Fibroblast of the aortic adventitia (primary cell): ENCODE measurements around the gene SPRR2F. TPM values are rescaled to one million over a fixed set of nuclear protein-coding genes. Genes with fewer than 3 reads are reported as not detected.
"Not testable (repeated sequence)": the region's sequence is repeated elsewhere in the genome, so short reads cannot be mapped to it uniquely, and the experiment has no call there.

ENCODE experiments used
- DNase-seq: peaks from one replicate; pipeline ENCODE4 v3.0.0-alpha.2; 2010; ENCODE audit warnings: low read depth
- H3K4me3 ChIP-seq: 2 replicates; pipeline ENCODE4 v1.5.1; 2011; ENCODE audit warnings: low read depth, mild to moderate bottlenecking, control low read depth, low read length, moderate library complexity
- CTCF ChIP-seq: IDR thresholded peaks from 2 replicates; pipeline ENCODE4 v1.5.1; 2011; ENCODE audit warnings: mild to moderate bottlenecking, low read length, control low read depth, inconsistent platforms; ENCODE audit not compliant: insufficient read depth
- total RNA-seq: library from RNA; depleted of rRNA; stranded (reverse); fragments of >200 nt; gene quantifications from 2 replicates; pipeline ENCODE4 v1.2.3, GENCODE V29; 2012; ENCODE audit warnings: low replicate concordance

Gene SPRR2F
- total RNA-seq, 1 donor, result not detected

DNA sequence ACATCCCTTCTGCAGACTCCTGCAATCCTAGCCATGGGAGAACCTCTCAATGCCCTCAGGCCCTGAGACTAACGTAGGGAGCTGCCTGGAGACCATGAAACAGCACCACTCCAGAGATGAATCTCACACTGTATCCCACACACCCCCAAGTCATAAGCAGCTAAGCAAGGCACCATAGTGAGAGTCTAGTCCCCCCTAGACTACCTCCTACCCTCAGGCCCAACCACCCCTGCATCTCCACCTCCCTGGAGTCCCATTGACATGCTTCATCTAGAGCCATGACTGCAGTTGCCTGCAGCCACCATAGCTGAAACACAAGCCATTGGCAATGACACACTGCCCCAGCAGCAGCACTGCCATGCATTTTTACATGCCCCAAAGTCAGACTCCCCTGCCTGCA, 20.0 kb upstream of the SPRR2F start:
- no peak for TF ChIP-seq CTCF
- no peak overlapping the region for H3K4me3 ChIP-seq
- DNase-seq, result no peak

DNA sequence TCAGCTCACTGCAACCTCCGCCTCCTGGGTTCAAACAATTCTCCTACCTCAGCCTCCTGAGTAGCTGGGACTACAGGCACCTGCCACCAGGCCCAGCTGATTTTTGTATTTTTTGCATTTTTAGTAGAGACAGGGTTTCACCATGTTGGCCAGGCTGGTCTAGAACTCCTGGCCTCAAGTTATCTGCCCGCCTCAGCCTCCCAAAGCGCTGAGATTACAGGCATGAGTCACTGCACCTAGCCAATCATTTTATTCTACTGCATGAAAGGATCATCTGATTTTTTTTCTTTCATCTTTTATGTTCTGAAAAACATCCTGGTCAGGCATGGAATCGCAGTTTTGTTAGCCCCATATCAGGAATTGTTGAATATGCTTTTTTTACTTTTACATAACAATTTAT, 15.4 kb upstream of the SPRR2F start:
- DNase-seq, H3K4me3 ChIP-seq: not testable (repeated sequence)

DNA sequence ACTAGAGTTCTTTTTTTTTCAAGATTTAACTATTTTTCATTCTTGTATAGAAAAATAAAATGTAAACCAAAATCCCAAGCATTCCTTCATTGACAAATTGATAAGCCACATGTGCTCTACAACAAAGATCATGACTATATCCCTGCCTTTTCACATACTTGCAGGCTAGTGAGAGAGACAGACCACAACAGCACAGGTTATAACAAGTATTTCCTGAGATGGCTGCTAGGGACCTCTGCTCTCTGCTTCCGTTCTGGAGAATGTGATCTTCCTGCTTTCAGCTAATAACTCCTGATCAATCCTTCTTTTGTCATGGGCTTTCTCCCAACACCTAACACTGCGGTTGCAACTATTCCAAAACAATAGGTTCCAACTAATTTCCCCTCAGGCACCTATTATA, 14.0 kb upstream of the SPRR2F start:
- no peak for TF ChIP-seq CTCF
- H3K4me3 ChIP-seq, result no peak overlapping the region
- no peak for DNase-seq

- no peak for DNase-seq
- H3K4me3 ChIP-seq, result no peak overlapping the region
- no peak for TF ChIP-seq CTCF
Measured at GRCh38 chr1:153125536-153125935, 12.2 kb upstream of the SPRR2F start.

DNA sequence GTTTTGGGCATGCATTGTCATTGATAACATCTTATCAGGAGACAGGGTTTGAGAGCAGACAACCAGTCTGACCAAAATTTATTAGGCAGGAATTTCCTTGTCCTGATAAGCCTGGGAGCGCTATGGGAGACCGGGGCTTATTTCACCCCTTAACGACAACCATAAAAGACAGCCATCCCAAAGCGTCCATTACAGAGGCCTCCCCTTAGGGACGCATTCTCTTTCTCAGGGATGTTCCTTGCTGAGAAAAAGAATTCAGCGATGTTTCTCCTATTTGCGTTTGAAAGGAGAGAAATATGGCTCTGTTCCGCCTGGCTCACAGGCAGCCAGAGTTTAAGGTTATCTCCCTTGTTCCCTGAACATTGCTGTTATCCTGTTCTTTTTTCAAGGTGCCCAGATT, 10.5 kb upstream of the SPRR2F start:
- not testable (repeated sequence) for DNase-seq

DNA sequence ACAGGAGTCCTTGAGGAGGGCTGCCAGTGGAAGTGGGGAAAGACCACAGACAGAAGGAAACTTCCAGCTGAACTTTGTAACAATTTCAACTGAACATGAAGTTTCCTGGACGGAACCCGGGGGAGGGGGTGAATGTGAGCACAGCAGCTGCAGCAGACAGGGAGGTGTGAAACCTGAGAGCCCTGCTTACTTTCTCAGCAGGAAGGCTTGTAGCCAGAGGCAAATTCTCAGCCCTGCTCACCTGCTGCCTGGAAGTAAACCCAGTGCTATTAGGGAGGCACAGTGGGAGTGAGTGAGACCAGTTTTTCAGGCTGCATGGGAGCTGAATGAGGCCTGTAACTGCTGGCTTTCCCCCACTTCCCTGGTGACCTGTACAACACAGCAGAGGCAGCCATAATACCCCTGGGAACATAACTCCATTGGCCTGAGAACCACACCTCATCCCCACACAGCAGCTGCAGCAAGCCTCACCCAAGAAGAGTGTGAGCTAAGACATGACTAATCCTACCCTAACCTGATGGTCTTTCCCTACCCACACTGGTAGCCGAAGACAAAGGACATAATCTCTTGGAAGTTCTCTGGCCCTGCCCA, 9.6 kb upstream of the SPRR2F start:
- TF ChIP-seq CTCF, result no peak
- no peak overlapping the region for H3K4me3 ChIP-seq
- no peak for DNase-seq

More for the DNA sequence above, 10.5 kb upstream of the SPRR2F start:
- H3K4me3 ChIP-seq, result not testable (repeated sequence)

GRCh38 chr1:153120945-153121344, 7.6 kb upstream of the SPRR2F start:
- no peak overlapping the region for H3K4me3 ChIP-seq
- TF ChIP-seq CTCF, result no peak
- DNase-seq, result no peak

GRCh38 chr1:153119491-153119971, 6.2 kb upstream of the SPRR2F start:
- TF ChIP-seq CTCF, result no peak
- no peak for DNase-seq

DNA sequence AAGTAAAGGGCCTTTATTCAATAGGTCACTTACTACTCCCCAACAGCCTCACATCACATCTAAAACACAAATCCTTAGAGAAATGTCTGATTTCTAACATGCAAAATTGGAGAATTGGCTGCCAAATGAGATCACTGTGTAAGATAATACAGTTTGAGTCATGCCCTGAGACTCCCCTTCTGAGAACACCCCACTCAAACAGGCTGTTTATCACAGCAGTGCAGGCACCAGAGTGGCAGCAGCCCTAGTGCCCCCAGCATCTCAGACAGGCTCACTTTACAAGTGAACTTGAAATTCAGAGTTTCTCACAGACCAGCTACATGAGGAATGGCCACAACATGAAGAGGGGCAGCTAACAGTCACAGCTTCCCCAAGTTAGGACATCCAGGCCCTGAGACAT, 1.9 kb upstream of the SPRR2F start:
- H3K4me3 ChIP-seq, DNase-seq: not testable (repeated sequence)

More at GRCh38 chr1:153119491-153119971, 6.2 kb upstream of the SPRR2F start:
- H3K4me3 ChIP-seq, result no peak overlapping the region

- not testable (repeated sequence) for DNase-seq, H3K4me3 ChIP-seq
Measured at GRCh38 chr1:153112454-153112853, 862 bp downstream of the SPRR2F start.
